Measurements from ENCODE around the gene TENM3.

Gene TENM3

DNA sequence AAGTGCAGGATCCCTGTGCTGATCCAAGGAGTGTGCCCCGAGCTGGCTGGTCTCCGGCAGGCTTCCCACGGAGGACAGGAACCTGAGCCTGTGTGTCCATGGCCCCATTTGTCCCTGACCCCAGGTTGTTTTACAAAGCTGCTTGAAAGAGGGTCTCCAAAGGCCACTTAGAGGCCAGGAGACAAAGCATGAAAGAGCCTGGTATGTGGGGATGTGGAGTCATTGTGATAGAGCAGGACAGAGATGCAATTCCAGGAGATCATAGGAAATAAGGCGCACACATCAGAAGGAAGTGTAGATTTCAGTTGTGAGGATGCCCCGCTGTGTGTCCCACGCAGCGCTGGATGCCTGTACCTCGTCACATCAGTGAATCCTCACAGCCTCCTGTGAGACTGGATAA is 48.0 kb downstream of the TENM3 start:
- no peak for DNase-seq (ENCODE audit: low spot score)

DNA sequence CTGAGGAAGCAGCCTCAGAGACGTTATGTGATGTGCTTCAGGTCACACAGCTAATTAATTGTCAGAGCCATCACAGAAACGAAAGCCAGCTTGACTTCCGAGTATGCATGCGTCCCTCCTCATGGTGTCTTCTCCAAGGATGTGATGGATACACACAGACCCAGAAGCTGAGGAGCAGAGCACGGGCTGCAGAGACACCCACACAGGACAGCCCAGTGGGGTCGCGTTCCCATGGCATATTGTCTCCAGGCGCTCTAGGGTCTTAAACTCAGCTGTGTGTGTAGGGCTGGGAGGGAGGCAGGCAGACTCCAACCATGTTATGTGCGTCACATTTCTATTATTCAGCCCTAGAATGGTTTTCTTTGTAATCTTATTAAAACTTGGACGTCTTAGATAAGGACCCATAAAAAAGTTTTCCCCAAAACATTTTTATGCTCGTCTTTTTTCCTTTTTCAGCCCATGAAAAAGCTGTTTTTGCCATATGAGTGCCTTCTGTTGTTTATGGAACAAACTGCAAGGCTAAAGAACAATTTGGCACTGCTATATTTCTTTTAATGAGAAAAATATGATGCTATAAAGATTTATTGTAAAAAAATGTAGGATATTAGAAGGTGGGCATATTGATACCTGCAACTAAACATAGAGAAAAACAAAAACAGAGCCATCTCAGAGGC is 48.5 kb downstream of the TENM3 start:
- no peak for DNase-seq (ENCODE audit: low spot score)

DNA sequence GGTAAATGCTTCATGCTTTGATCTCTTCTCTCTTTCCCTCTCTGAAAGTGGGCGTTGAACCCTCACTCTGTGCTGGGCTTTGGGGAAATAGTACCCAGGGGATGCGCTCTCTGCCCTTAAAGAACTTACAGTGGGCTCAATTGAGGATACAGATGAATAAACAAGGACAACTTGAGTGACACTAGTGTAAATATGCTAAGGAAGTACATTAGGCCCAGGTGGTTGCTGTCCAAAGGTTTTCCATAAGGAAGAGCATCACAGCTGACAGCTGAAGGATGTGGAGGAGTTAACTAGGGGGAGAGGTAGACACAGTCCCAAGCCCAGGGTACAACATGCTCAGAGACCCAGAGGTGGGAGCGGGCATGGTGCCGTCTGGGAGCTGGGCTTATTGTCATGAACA is 49.4 kb downstream of the TENM3 start:
- DNase-seq (ENCODE audit: low spot score), result no peak

DNA sequence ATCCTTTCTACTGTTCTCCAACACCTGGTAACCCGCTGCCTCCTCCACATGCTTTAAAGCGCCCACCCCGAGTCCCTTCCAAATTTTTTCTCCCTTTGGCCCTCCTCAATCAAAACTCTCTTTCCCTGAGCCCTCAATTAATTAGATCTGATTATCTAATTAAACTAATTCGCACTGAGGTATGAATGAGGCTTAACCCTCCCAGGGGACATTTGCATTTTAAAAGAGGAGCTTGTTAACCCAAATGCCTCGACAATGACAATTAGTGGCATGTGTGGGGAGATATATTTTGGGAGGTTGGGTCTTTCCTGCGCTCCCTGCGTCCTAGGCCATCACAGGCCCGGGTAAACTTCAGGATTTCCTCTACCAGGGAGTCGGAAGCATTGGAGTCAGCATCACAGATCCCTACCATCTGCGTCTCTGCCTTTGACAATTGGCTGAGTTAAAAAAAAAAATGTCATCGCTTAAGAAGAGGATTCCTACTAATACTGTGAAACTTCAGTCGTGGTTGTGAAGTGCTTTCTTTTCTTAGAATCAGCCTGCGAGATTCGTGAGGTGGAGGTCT is 50.6 kb downstream of the TENM3 start:
- DNase-seq (ENCODE audit: low spot score), result no peak

DNA sequence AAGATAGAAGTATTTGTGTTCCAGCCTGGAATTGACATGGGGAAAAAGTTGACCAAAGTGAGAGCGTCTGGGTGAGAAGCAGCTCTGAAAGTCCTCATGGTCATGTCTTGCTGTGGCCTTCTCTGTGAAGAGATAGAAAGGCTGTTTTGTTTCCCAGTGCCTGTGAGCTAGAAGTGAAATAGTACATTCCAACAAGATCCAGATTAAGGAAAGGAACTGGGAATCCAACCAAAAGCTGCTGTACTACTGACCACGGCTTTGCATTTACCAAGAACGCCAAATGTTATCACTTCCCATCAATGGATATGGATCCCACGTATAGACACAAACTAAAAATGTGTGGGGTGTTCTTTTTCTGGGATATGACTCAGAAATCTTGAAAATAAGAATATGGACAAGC is 51.2 kb downstream of the TENM3 start:
- DNase-seq (ENCODE audit: low spot score), result no peak

DNA sequence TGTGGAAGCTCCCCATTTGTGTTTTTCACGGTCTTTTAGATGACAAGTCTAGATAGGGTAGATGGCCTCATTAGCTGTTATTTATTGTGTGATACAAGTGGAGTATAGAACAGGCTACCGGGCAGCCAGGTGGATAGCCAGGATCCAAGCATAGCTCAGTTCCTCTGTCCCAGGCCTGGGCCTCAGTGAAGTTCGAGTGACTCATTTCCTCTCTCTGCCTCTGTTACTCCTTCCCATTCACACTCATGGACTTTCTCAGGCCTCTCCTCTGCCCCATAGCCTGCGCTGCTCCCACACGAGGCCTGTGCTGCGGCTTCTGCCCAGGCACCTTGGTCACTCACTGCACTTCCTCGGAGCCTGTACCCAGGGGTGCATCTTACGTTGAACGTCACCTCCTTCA is 54.5 kb downstream of the TENM3 start:
- DNase-seq (ENCODE audit: low spot score), result no peak

DNA sequence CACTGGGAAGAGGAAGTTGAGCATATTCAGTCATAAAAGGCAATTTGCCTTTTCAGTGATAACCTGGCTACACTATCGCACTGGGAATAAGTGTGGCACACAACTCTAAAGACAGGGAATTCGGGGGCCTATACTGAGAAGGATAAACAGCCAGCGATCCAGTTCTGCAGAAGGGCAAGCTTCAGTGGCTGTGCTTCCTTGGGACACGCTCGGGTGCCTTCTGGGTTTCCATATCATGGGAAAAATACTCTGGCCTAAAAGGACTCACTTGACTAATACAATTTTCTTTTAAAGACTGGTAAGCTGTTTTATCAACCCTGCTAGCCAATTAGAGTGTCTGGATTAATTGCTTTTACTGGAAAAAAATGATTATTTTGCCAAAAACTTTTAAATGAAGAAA is 58.5 kb downstream of the TENM3 start:
- DNase-seq (ENCODE audit: low spot score), result no peak

DNA sequence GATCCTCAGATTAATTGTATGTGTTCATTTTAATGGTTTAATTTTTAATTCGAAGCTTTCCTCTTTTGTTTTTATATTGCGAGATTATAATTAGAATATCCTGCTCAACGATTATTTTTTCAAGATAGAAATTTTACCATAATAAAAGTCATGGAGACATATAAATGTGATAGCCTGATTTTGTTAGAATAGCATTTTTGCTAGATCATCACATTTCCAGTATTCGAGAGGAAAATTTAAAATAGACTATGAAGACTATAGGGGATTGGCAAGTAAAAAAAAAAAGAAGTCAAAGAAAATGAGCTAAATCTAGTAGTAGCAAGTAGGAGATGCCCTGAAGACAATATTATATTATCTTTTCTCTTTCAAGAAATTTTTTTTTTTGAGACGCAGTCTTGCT is 60.6 kb downstream of the TENM3 start:
- DNase-seq (ENCODE audit: low spot score), result no peak

DNA sequence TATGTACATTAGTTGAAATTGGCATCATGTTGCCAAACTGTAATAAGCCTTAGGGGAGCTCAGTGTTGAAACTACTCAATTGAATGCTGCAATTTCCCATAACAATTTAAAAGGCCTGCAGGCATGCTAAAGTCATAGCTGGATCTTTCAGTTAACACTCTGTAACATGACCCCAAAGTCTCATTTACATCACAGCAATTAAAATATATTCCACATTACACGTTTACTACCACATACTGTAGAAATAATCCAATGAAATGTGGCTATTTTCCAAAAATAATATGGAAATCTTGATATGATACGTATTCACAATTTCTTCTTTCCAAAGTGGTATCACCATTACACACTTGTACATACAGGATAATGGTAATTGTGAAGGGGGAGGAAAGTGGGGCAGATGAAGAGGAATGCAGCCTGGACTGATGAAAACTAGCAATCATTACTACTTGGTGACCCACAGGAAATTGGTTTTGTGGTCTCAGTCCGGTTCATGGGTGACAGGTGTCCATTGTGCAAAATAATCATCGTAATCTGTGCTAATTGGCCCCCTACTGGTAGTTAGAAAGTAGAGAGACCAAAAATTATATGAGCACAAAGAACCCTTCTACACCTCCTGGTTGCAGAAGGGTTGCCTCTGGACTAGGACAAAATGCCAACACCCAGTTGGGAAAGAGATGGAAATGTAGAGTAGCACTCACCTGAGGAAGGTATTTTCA is 63.7 kb downstream of the TENM3 start:
- no peak for DNase-seq (ENCODE audit: low spot score)

DNA sequence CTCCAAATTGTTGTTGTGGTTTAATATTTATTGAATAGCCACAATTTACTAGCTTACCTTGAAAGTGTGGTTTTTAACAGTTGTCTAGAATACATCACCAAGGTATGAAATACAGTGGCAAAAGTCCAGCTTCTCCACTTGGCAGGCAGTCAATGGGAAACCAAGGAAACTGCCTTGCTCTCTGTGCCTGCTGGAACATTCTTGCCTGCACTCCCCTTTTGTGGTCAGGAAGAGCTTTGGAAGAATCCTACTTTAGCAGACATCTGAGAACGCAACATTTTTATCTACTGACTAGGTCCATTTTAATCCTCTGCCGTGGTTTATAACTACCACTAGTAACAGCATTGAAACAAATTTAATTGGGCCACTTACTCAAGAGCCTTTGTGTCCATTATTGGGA is 64.5 kb downstream of the TENM3 start:
- no peak for DNase-seq (ENCODE audit: low spot score)

DNA sequence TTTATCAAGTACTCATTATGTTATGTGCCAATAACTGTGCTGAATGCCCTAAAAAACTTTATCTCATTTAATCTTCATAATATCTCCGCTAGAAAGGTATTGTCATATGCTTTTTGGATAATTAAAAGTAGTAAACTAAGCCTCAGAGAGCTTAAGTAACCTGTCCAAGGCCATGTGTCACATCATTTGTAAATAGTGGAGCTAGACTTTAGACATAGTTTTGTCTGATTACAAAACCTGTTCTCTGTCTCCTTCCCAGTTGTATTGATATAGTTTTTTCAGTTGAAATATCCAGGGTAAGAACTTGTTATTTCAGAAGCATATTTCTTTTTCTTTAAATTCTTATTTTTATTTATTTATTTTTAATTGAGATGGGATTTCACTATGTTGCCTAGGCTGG is 66.7 kb downstream of the TENM3 start:
- no peak for DNase-seq (ENCODE audit: low spot score)

DNA sequence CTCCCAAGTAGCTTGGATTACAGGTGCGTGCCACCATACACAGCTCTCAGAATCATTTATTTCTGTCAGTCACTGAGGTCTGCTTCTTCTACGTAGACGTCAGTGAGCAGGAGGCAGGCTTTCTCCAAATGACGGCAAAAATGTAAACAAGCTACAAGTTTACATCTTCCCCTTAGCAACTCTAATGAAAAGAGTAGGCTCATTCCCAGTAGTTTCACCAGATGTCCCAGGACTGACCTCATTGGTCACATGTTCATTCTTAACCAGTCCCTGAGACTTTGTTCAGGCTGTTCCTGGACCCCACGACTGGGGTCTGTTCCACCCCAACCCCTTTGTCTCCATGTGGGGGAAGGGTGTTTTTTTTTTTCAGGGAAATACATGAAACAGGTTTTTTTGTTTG is 67.1 kb downstream of the TENM3 start:
- DNase-seq (ENCODE audit: low spot score), result no peak

DNA sequence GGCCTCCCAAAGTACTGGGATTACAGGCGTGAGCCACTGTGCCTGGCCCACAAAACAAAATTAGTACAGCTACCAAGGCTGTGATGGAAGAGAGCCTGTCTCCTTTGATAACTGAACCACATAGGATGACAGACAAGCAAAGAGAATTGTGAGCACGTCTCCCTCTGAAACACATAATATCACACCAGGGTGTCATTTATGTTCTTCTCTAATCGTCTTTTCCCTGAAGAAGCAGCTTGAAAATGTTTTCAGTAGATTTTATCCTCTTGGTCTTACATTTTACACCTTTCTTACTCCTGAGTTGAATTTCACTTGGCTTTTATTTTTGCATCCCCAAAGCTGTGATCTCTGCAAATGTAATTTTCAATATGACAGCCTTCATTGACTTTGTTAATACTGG is 67.8 kb downstream of the TENM3 start:
- DNase-seq (ENCODE audit: low spot score), result no peak

DNA sequence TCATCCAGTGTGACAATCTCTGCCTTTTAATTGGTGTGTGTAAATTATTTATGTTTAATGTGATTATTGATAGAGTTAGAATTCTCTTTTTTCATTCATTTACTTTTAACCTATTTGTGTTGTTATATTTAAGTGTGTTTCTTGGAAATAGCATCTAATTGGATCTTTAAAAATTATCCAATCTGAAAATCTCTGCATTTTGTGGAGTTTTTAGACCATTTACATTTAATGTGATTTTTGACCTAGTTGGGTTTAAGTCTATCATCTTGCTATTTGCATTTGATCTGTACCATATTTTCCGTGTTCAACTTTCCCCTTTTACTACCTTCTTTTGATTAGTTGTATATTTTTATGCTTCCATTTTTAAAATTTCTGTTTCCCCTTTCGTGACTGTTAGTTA is 71.3 kb downstream of the TENM3 start:
- no peak for DNase-seq (ENCODE audit: low spot score)

DNA sequence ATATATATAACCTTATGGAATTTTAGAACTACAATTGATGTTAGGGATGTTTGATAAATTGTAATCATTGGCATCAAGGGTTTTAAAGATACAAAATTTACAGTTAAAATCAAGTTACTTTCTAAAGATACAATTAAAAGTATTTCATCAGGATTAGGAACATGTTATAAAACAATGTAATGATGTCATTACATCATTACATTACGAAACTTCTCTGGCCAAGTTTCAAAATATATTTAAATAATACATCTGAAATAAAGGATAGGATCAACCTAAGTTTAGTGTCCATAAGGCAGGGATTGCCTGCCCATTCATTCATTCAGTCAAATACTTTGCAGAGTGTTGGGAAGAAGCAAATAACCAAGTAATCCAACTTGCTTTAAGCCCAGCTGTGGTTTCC is 75.1 kb downstream of the TENM3 start:
- DNase-seq (ENCODE audit: low spot score), result no peak

DNA sequence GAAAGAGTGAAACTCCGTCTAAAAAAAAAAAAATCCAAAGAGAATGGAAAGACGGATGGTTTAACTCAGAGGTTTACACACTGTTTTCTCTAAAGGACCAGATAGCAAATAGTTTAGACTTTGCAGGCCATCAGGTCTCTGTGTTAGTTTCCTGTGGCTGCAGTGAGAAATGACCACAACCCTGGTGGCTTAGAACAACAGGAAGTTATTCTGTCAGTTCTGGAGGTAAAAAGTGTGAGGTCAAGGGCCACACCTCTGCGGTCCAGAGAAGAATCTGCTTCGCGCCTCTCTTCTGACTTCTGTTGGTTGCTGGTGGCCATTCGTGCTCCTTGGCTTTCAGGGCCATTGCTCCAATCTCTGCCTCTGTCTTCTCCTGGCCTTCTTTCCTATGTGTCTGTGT is 76.9 kb downstream of the TENM3 start:
- no peak for DNase-seq (ENCODE audit: low spot score)

DNA sequence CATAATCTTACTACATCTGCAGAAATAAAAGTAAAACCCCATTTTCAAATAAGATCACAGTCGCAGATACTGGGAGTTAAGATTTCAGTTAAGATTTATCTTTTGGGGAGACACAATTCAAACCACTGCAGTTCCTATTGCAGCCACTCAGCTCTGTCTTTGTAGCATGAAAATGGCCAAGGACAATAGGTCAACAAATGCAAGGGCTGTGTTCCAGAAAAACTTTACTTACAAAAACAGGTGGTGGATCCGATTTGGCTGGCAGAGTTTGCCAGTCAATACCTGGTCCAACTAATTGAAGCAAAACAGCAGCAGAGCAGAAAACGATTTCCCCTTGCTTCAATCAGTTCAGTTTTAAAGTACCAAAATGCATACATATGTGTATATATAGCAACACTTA is 77.4 kb downstream of the TENM3 start:
- DNase-seq (ENCODE audit: low spot score), result no peak

DNA sequence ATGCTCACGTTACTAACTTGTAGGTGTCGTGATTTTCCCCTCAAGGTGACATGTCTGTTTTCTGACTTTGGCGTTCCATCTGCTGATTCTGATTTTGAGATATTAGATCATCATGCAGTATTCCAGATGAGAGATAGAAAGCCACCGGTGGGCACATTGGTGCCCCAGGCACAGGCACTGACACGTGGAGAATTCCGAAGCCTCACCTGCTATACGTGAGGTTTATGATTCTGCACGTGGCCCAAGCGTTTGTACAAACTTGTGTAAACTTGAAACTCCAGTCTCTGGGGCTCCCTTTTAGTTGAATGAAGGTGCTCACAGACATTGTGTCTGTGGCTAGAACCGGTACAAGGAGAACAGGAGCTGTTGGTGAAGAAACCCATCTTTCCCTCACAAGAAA is 81.1 kb downstream of the TENM3 start:
- DNase-seq (ENCODE audit: low spot score), result no peak

DNA sequence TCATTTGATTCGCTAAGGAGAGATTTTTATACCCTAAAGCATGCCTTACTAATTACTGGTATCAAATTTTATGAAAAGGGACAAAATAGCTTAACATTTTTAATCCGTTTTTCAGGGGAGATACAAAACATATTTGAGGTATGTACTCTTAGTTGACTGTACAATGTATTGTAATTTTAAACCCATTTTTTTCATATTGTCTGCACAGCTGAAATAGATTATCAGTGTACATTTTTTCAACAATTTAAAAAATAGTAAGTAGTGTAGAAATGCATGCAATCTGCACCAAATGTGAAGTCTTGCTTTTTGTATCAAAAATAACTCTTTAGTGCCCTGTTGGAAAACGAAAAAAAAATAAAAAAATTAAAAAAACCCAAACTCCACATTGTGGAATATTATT is 82.2 kb downstream of the TENM3 start:
- DNase-seq (ENCODE audit: low spot score), result no peak

DNA sequence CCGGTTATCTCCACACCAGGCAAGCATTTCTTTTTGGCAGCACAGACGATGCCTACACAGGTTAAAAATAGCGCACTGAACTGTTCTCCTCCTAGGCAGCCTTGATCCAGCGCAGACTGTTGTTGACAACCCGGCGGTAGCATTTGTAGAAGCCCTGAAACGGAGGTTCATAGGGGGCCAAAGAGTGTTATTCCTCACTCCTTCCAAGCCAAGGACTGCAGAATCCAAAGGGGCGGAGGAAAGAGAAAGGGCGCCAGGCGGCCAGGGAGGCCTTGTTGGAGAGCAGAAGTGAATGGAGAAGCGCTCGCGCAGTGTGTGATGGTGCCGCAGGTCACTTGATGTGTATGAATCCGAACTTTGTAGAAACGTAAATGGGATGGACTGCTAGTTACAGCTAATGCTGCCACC is 82.7 kb downstream of the TENM3 start:
- DNase-seq (ENCODE audit: low spot score), result no peak

DNA sequence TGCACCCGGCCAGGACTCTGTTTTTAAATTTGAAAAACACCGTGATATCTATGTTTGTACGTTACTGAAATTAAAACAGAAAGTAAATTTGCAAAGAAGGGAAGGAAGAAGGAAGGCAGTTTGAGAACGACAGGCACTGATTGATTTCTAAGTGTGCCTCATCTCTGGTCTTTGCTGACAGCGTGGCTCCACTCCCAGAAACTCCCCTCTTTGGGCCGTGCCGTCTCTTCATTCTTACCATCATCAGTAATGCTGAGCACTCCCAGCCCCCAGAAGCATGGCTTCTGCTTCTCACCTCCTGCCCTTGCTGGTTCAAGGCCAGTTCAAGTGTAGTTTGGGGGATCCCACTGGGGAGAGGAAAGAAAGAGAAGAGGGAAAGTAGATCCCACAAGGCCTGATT is 85.3 kb downstream of the TENM3 start:
- no peak for DNase-seq (ENCODE audit: low spot score)

DNA sequence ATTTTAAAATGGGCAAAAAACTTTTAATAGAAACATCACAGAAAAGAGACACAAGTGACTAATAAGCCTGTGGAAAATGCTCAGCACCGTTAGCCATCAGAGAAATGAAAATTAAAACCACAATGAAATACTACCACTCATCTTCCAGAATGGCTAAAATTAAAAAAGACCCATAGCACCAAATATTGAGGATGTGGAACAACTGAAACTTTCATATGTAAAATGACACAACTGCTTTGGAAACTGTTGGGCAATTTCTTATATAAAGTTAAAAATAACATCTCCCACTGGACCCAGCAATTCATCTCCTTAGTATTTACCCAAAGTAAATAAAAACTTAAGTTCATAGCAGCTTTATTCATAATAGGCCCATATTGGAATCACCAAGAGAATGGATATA is 94.2 kb downstream of the TENM3 start:
- DNase-seq (ENCODE audit: low spot score), result no peak

DNA sequence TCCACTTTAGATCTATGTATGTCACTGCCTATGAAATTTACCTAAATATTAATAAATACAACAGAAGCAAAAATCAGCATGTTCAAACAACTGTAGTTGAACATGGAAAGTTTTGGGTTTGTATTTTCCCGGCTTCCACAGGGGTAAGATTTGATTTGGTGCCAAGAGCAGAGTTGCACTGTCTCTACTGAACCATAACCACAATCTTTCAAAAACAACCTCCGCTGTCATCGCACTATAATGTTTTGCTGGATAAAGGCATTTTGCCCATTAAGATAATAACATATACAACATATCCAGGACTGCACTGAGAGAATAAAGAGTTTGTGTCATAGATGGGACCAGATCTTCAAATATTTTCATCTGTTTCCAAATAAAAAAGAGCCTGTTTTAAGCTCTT is 94.9 kb downstream of the TENM3 start:
- DNase-seq (ENCODE audit: low spot score), result no peak

DNA sequence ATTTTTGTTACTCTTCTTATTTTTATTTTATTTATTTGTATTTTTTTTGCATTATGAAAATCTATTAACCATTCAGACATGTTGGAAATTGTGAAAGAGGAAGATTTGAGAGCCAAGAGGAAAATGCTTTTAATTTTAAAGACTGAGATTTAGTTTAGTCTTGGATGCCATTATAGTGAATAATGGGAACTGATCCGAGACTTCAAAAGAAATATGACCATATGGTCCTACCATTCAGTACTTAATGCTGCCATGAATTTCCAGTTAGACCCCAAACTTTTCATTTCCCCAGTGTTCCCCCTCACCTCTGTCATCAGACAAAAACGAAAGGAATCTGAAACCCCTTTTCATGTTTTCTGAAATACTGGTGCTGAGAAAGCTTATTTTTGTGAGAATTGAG is 95.5 kb downstream of the TENM3 start:
- DNase-seq (ENCODE audit: low spot score), result no peak

All from HuH-7 (cell line).